Endothelial cell (in vitro differentiated cells): ENCODE data around the gene CCDC122. TPM values are rescaled to one million over a fixed set of nuclear protein-coding genes. Genes with fewer than 3 reads are reported as not detected.

Experiments used
- DNase-seq: peaks from one replicate; pipeline ENCODE4 v3.0.0; 2021; ENCODE audit warnings: low spot score
- H3K27ac Mint-ChIP-seq: one replicate; pipeline ENCODE4 v1.8.0; 2021; ENCODE audit warnings: mixed read lengths, inconsistent platforms; ENCODE audit not compliant: unreplicated experiment
- H3K27me3 Mint-ChIP-seq: one replicate; pipeline ENCODE4 v1.8.0; 2021; ENCODE audit warnings: mild to moderate bottlenecking, moderate library complexity, mixed read lengths, inconsistent platforms; ENCODE audit not compliant: unreplicated experiment
- H3K36me3 Mint-ChIP-seq: one replicate; pipeline ENCODE4 v1.8.0; 2021; ENCODE audit warnings: mild to moderate bottlenecking, low read depth, mixed read lengths, inconsistent platforms; ENCODE audit not compliant: unreplicated experiment
- H3K4me1 Mint-ChIP-seq: one replicate; pipeline ENCODE4 v1.8.0; 2021; ENCODE audit warnings: mild to moderate bottlenecking, mixed read lengths, inconsistent platforms; ENCODE audit not compliant: unreplicated experiment
- H3K4me3 Mint-ChIP-seq: one replicate; pipeline ENCODE4 v1.8.0; 2021; ENCODE audit warnings: mild to moderate bottlenecking, mixed read lengths, inconsistent platforms; ENCODE audit not compliant: unreplicated experiment
- H3K9me3 Mint-ChIP-seq: one replicate; pipeline ENCODE4 v1.8.0; 2021; ENCODE audit warnings: mixed read lengths, inconsistent platforms; ENCODE audit not compliant: unreplicated experiment
- CTCF ChIP-seq: fragments of 200-600 bp; sonication (generic); IDR thresholded peaks from one replicate; pipeline ENCODE4 v1.5.0; 2021; ENCODE audit warnings: antibody characterized with exemption; ENCODE audit not compliant: unreplicated experiment
- total RNA-seq: library from RNA; stranded (reverse); fragmentation: NEBNext Ultra II Directional; extraction: Animal tissue kit (Norgen Biotek cat#: 25700); gene quantifications from one replicate; pipeline ENCODE4 v1.2.1, GENCODE V29; 2021; ENCODE audit not compliant: unreplicated experiment

Gene CCDC122
- total RNA-seq, 1 donor from 2014 or later, result 7.1 TPM

GRCh38 chr13:43883631-43884030 is 4.1 kb upstream of the CCDC122 start:
- TF ChIP-seq CTCF, result no peak
- peaks cover 4% of the 10 kb centered on the region for H3K27me3 Mint-ChIP-seq
- peaks cover 2% of the 10 kb centered on the region for H3K36me3 Mint-ChIP-seq
- no peak overlapping the region for H3K27ac Mint-ChIP-seq
- no peak for DNase-seq
- H3K4me1 Mint-ChIP-seq, result peaks cover 8% of the 10 kb centered on the region
- H3K4me3 Mint-ChIP-seq, result no peak overlapping the region
- H3K9me3 Mint-ChIP-seq, result no peaks in the 10 kb centered on the region

GRCh38 chr13:43881580-43881979 is 2.0 kb upstream of the CCDC122 start:
- DNase-seq, result no peak
- Mint-ChIP-seq H3K36me3 (peaks cover 7% of the 10 kb centered on the region), H3K27me3 (peaks cover 6% of the 10 kb centered on the region), H3K4me1 (peaks cover 21% of the 10 kb centered on the region), H3K9me3 (no peaks in the 10 kb centered on the region), H3K27ac (no peak overlapping the region), H3K4me3 (no peak overlapping the region)
- no peak for TF ChIP-seq CTCF

- H3K4me1 Mint-ChIP-seq, result peaks cover 21% of the 10 kb centered on the region
- no peak overlapping the region for H3K27ac Mint-ChIP-seq
- TF ChIP-seq CTCF, result no peak
- no peak for DNase-seq
- peaks cover 6% of the 10 kb centered on the region for H3K27me3 Mint-ChIP-seq
- H3K9me3 Mint-ChIP-seq, result no peaks in the 10 kb centered on the region
- H3K4me3 Mint-ChIP-seq, result no peak overlapping the region
- peaks cover 7% of the 10 kb centered on the region for H3K36me3 Mint-ChIP-seq
Observed at GRCh38 chr13:43880926-43881325, 1.4 kb upstream of the CCDC122 start.

- Mint-ChIP-seq H3K36me3 (peaks cover 7% of the 10 kb centered on the region), H3K9me3 (no peaks in the 10 kb centered on the region), H3K27me3 (peaks cover 6% of the 10 kb centered on the region), H3K4me1 (peaks cover 21% of the 10 kb centered on the region), H3K27ac (peak overlapping the region; percentile 86), H3K4me3 (peak overlapping the region; percentile 90)
- TF ChIP-seq CTCF, result no peak
- DNase-seq, result no peak
Observed at GRCh38 chr13:43880214-43880855, 795 bp upstream of the CCDC122 start.

GRCh38 chr13:43879755-43880181 is 228 bp upstream of the CCDC122 start, which contains the start of gene LACC1:
Gene LACC1, plus strand, starts transcription at chr13:43879904. Its CDS starts 1,082 bp downstream, at chr13:43880986.
- no peak for TF ChIP-seq CTCF
- H3K27ac Mint-ChIP-seq, result peak within 1 kb of the TSS; percentile 92
- peaks cover 6% of the 10 kb centered on the region for H3K27me3 Mint-ChIP-seq
- peaks cover 21% of the 10 kb centered on the region for H3K4me1 Mint-ChIP-seq
- H3K9me3 Mint-ChIP-seq, result no peaks in the 10 kb centered on the region
- peaks cover 7% of the 10 kb centered on the region for H3K36me3 Mint-ChIP-seq
- peak; percentile 19 for DNase-seq
- peak within 1 kb of the TSS; percentile 90 for H3K4me3 Mint-ChIP-seq
